Measurements from ENCODE around the gene INPP5D.

The INPP5D gene

DNA sequence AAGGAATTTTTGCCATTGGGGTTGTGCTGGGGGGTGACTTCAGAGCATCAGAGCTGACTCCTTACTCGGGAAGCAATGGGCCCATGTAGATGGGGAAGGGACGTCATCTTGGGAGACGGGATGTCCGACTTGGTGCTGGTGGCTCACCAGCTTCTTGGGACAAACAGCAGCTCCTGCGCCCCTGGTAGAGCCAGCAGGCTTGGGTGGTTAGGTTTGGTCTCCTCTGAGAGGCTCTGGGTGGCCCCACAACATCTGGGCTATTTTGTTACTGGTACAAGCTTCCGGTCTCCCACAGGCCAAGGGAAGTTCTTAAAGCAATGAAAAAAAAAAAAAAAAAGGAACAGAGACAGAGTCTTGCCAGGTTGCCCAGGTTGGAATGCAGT lies 48.9 kb upstream of the INPP5D start:
- TF ChIP-seq ESRRG (CRISPR knock-in tag; IDR thresholded peaks at IDR 0.05) (no peak), ISL1 (CRISPR knock-in tag; IDR thresholded peaks at IDR 0.05) (no peak), TCF4 (CRISPR knock-in tag; IDR thresholded peaks at IDR 0.05; ENCODE audit: borderline replicate concordance) (no peak), ZFP3 (CRISPR knock-in tag; IDR thresholded peaks at IDR 0.05) (no peak), OSR1 (CRISPR knock-in tag; IDR thresholded peaks at IDR 0.05) (no peak), ZNF8 (CRISPR knock-in tag; IDR thresholded peaks at IDR 0.05) (no peak)
- TF ChIP-seq, protein P1, sequence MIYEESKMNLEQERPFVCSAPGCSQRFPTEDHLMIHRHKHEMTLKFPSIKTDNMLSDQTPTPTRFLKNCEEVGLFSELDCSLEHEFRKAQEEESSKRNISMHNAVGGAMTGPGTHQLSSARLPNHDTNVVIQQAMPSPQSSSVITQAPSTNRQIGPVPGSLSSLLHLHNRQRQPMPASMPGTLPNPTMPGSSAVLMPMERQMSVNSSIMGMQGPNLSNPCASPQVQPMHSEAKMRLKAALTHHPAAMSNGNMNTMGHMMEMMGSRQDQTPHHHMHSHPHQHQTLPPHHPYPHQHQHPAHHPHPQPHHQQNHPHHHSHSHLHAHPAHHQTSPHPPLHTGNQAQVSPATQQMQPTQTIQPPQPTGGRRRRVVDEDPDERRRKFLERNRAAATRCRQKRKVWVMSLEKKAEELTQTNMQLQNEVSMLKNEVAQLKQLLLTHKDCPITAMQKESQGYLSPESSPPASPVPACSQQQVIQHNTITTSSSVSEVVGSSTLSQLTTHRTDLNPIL (CRISPR knock-in tag; IDR thresholded peaks at IDR 0.05; ENCODE audit: low read depth) = no peak
- TF ChIP-seq, protein P2, sequence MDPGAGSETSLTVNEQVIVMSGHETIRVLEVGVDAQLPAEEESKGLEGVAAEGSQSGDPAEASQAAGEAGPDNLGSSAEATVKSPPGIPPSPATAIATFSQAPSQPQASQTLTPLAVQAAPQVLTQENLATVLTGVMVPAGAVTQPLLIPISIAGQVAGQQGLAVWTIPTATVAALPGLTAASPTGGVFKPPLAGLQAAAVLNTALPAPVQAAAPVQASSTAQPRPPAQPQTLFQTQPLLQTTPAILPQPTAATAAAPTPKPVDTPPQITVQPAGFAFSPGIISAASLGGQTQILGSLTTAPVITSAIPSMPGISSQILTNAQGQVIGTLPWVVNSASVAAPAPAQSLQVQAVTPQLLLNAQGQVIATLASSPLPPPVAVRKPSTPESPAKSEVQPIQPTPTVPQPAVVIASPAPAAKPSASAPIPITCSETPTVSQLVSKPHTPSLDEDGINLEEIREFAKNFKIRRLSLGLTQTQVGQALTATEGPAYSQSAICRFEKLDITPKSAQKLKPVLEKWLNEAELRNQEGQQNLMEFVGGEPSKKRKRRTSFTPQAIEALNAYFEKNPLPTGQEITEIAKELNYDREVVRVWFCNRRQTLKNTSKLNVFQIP (CRISPR knock-in tag; IDR thresholded peaks at IDR 0.05; ENCODE audit: borderline replicate concordance, low read depth) = no peak
- TF ChIP-seq, protein P3, sequence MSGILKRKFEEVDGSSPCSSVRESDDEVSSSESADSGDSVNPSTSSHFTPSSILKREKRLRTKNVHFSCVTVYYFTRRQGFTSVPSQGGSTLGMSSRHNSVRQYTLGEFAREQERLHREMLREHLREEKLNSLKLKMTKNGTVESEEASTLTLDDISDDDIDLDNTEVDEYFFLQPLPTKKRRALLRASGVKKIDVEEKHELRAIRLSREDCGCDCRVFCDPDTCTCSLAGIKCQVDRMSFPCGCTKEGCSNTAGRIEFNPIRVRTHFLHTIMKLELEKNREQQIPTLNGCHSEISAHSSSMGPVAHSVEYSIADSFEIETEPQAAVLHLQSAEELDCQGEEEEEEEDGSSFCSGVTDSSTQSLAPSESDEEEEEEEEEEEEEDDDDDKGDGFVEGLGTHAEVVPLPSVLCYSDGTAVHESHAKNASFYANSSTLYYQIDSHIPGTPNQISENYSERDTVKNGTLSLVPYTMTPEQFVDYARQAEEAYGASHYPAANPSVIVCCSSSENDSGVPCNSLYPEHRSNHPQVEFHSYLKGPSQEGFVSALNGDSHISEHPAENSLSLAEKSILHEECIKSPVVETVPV (CRISPR knock-in tag; IDR thresholded peaks at IDR 0.05) = no peak
- TF ChIP-seq, protein P4, sequence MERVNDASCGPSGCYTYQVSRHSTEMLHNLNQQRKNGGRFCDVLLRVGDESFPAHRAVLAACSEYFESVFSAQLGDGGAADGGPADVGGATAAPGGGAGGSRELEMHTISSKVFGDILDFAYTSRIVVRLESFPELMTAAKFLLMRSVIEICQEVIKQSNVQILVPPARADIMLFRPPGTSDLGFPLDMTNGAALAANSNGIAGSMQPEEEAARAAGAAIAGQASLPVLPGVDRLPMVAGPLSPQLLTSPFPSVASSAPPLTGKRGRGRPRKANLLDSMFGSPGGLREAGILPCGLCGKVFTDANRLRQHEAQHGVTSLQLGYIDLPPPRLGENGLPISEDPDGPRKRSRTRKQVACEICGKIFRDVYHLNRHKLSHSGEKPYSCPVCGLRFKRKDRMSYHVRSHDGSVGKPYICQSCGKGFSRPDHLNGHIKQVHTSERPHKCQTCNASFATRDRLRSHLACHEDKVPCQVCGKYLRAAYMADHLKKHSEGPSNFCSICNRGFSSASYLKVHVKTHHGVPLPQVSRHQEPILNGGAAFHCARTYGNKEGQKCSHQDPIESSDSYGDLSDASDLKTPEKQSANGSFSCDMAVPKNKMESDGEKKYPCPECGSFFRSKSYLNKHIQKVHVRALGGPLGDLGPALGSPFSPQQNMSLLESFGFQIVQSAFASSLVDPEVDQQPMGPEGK (CRISPR knock-in tag; IDR thresholded peaks at IDR 0.05; ENCODE audit: borderline replicate concordance) = no peak
- ATAC-seq = no peak

DNA sequence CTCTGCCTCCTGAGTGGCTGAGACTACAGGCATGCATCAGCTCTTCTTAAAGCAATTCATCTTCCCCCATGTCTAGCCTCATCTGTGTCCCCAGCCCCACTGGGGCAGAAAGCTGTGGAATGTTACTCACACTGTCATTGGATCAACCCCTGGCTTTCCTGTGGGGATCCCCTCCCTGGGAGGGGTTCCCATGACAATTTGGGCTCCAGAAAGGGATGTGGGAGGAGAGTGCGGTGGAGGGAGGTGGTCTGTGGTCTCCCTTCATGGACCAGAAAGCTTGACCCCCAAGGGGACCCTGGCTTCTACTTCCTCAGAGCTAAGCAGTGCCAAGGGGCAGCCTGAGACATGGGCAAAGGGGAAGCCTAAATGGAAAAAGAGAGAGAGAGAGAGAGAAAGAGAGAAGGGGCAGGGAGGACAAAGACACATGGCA lies 48.4 kb upstream of the INPP5D start:
- no peak for TF ChIP-seq TOX (CRISPR knock-in tag; IDR thresholded peaks at IDR 0.05; ENCODE audit: borderline replicate concordance)
- TF ChIP-seq OSR1 (CRISPR knock-in tag; IDR thresholded peaks at IDR 0.05) = no peak
- no peak for TF ChIP-seq TCF4 (CRISPR knock-in tag; IDR thresholded peaks at IDR 0.05; ENCODE audit: borderline replicate concordance)
- no peak for TF ChIP-seq ZNF565 (CRISPR knock-in tag; conservative IDR thresholded peaks at IDR 0.05; ENCODE audit: low read depth)
- no peak for TF ChIP-seq PPARA (CRISPR knock-in tag; IDR thresholded peaks at IDR 0.05; ENCODE audit: borderline replicate concordance)
- TF ChIP-seq CSDC2 (CRISPR knock-in tag; IDR thresholded peaks at IDR 0.05) = no peak
- TF ChIP-seq ESRRG (CRISPR knock-in tag; IDR thresholded peaks at IDR 0.05) = no peak
- TF ChIP-seq ZFP30 (CRISPR knock-in tag; IDR thresholded peaks at IDR 0.05) = no peak
- no peak for TF ChIP-seq ARNTL (CRISPR knock-in tag; IDR thresholded peaks at IDR 0.05; ENCODE audit: borderline replicate concordance, low read depth)
- TF ChIP-seq, protein P4 (CRISPR knock-in tag; IDR thresholded peaks at IDR 0.05; ENCODE audit: borderline replicate concordance) = no peak
- TF ChIP-seq, protein P5, sequence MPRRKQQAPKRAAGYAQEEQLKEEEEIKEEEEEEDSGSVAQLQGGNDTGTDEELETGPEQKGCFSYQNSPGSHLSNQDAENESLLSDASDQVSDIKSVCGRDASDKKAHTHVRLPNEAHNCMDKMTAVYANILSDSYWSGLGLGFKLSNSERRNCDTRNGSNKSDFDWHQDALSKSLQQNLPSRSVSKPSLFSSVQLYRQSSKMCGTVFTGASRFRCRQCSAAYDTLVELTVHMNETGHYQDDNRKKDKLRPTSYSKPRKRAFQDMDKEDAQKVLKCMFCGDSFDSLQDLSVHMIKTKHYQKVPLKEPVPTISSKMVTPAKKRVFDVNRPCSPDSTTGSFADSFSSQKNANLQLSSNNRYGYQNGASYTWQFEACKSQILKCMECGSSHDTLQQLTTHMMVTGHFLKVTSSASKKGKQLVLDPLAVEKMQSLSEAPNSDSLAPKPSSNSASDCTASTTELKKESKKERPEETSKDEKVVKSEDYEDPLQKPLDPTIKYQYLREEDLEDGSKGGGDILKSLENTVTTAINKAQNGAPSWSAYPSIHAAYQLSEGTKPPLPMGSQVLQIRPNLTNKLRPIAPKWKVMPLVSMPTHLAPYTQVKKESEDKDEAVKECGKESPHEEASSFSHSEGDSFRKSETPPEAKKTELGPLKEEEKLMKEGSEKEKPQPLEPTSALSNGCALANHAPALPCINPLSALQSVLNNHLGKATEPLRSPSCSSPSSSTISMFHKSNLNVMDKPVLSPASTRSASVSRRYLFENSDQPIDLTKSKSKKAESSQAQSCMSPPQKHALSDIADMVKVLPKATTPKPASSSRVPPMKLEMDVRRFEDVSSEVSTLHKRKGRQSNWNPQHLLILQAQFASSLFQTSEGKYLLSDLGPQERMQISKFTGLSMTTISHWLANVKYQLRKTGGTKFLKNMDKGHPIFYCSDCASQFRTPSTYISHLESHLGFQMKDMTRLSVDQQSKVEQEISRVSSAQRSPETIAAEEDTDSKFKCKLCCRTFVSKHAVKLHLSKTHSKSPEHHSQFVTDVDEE (CRISPR knock-in tag; IDR thresholded peaks at IDR 0.05) = no peak
- TF ChIP-seq, protein P3 (CRISPR knock-in tag; IDR thresholded peaks at IDR 0.05) = no peak
- TF ChIP-seq SNAI2 (CRISPR knock-in tag; IDR thresholded peaks at IDR 0.05) = no peak
- no peak for ATAC-seq

All from SK-N-SH treated with all-trans-retinoic acid at 6 μM for 48 hours (cell line).